Measurements from ENCODE around the gene CLDN11. TPM values are rescaled to one million over a fixed set of nuclear protein-coding genes. Genes with fewer than 3 reads are reported as not detected.

CLDN11 gene
- total and polyA plus RNA-seq, 4 donors = 0.28 to 3.3 (median 1.9) TPM

DNA sequence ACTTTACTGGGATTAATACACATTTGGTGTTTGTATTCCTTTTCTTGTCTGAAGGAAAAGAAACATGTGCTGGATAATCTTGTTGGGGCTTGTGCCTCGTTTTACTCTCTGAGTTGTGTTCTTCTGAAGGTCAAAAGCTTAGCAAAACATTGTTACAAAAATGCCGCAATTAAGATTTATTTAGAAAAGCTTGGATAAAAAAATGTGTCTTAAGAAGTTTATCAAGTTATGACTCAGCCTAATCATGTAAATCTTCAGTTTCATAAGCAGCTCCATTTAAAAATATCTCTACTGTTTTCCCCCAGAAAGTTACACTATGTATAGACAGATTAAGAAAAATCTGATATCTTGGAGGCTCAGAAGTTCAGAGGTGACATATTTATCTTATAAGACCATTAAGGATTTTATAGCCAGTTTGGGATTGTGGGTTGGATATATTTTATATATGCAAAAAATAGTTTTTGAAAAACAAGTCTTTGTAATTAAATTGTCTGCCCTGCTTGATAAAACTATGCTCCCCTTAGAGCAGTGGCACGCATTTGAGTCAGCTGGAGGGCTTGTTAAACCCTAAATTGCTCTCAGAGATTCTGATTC lies 56.5 kb downstream of the CLDN11 start:
- Histone ChIP-seq H3K4me3 (ENCODE audit: low read depth in 1 of 3, low read length in 3 of 3) (no peak overlapping the region), H3K27me3 (ENCODE audit: control insufficient read depth in 4 of 4, insufficient read depth in 4 of 4, low read length in 3 of 4) (no peaks in the 10 kb centered on the region)
- DNase-seq (ENCODE audit: low spot score) = no peak

GRCh38 chr3:170476291-170476690 lies 57.6 kb downstream of the CLDN11 start:
- 65% methylated on average over 6 of the region's 6 CpGs for WGBS
- H3K4me3 ChIP-seq (ENCODE audit: low read depth in 1 of 3, low read length in 3 of 3) = no peak overlapping the region
- TF ChIP-seq REST (IDR thresholded peaks at IDR 0.05) (no peak), TAF1 (conservative IDR thresholded peaks at IDR 0.05) (no peak), HNF4G (IDR thresholded peaks at IDR 0.05) (no peak)
- H3K36me3 ChIP-seq (ENCODE audit: control insufficient read depth in 4 of 4, insufficient read depth in 3 of 4, low read depth in 1 of 4, low read length in 3 of 4) = no peaks in the 10 kb centered on the region
- H3K27me3 ChIP-seq (ENCODE audit: control insufficient read depth in 4 of 4, insufficient read depth in 4 of 4, low read length in 3 of 4) = no peaks in the 10 kb centered on the region
- no peaks in the 10 kb centered on the region for H3K4me1 ChIP-seq (ENCODE audit: control insufficient read depth in 4 of 4, insufficient read depth in 4 of 4, low read length in 3 of 4)
- no peak overlapping the region for H3K9ac ChIP-seq (ENCODE audit: low read depth in 1 of 2, low read length in 2 of 2)
- DNase-seq (ENCODE audit: low spot score) = no peak
- H3K9me3 ChIP-seq (ENCODE audit: control insufficient read depth in 4 of 4, low read length in 3 of 4) = no peaks in the 10 kb centered on the region
- H3K27ac ChIP-seq (ENCODE audit: low read depth in 1 of 2, low read length in 2 of 2) = no peak overlapping the region

More for the DNA sequence above, 56.5 kb downstream of the CLDN11 start:
- no peaks in the 10 kb centered on the region for H3K4me1 ChIP-seq (ENCODE audit: control insufficient read depth in 4 of 4, insufficient read depth in 4 of 4, low read length in 3 of 4)
- no peak for TF ChIP-seq FOXA1 (IDR thresholded peaks at IDR 0.05)
- no peak for TF ChIP-seq HNF4A (conservative IDR thresholded peaks at IDR 0.05)
- TF ChIP-seq ATF3 (IDR thresholded peaks at IDR 0.05) = no peak
- no peak for TF ChIP-seq SP1 (IDR thresholded peaks at IDR 0.05)
- no peak for TF ChIP-seq FOXA2 (IDR thresholded peaks at IDR 0.05)
- TF ChIP-seq, protein P1, sequence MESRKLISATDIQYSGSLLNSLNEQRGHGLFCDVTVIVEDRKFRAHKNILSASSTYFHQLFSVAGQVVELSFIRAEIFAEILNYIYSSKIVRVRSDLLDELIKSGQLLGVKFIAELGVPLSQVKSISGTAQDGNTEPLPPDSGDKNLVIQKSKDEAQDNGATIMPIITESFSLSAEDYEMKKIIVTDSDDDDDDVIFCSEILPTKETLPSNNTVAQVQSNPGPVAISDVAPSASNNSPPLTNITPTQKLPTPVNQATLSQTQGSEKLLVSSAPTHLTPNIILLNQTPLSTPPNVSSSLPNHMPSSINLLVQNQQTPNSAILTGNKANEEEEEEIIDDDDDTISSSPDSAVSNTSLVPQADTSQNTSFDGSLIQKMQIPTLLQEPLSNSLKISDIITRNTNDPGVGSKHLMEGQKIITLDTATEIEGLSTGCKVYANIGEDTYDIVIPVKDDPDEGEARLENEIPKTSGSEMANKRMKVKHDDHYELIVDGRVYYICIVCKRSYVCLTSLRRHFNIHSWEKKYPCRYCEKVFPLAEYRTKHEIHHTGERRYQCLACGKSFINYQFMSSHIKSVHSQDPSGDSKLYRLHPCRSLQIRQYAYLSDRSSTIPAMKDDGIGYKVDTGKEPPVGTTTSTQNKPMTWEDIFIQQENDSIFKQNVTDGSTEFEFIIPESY (IDR thresholded peaks at IDR 0.05) = no peak
- no peak for TF ChIP-seq CTCF (IDR thresholded peaks at IDR 0.05; ENCODE audit: low read depth, low read length, missing input control)
- TF ChIP-seq YY1 (IDR thresholded peaks at IDR 0.05) = no peak
- TF ChIP-seq HNF4G (IDR thresholded peaks at IDR 0.05) = no peak
- no peak for TF ChIP-seq MAX (IDR thresholded peaks at IDR 0.05)
- no peak for TF ChIP-seq RAD21 (IDR thresholded peaks at IDR 0.05)
- no peak for TF ChIP-seq EGR1 (IDR thresholded peaks at IDR 0.05; ENCODE audit: low read depth in 2 of 2)
- TF ChIP-seq JUND (IDR thresholded peaks at IDR 0.05) = no peak
- TF ChIP-seq NR2F2 (IDR thresholded peaks at IDR 0.05) = no peak
- no peak for TF ChIP-seq RXRA (IDR thresholded peaks at IDR 0.05)
- no peak overlapping the region for H3K9ac ChIP-seq (ENCODE audit: low read depth in 1 of 2, low read length in 2 of 2)
- 76% methylated on average over 3 of the region's 3 CpGs for WGBS
- no peaks in the 10 kb centered on the region for H3K9me3 ChIP-seq (ENCODE audit: control insufficient read depth in 4 of 4, low read length in 3 of 4)
- no peak overlapping the region for H3K27ac ChIP-seq (ENCODE audit: low read depth in 1 of 2, low read length in 2 of 2)
- H3K36me3 ChIP-seq (ENCODE audit: control insufficient read depth in 4 of 4, insufficient read depth in 3 of 4, low read depth in 1 of 4, low read length in 3 of 4) = no peaks in the 10 kb centered on the region
